Trophoblast cell (in vitro differentiated cells and primary cell): ENCODE data around the gene SCAF1.
A peak's percentile ranks its signal among the peaks of the same experiment; 100 is the strongest.

ENCODE experiments used
- DNase-seq, 2 donors: peaks; one replicate each; pipeline ENCODE4 v3.0.0-alpha.2; 2016
- H2AFZ ChIP-seq: 2 replicates; pipeline ENCODE4 v1.6.1; 2013; ENCODE audit warnings: low read length, moderate library complexity, mild to moderate bottlenecking; ENCODE audit not compliant: insufficient read depth, poor library complexity
- H2AK5ac ChIP-seq: 2 replicates; pipeline ENCODE4 v1.6.1; 2013; ENCODE audit warnings: mild to moderate bottlenecking, low read length
- H2BK120ac ChIP-seq: 2 replicates; pipeline ENCODE4 v1.6.1; 2013; ENCODE audit warnings: low read length, mild to moderate bottlenecking, moderate library complexity; ENCODE audit not compliant: insufficient read depth, poor library complexity
- H2BK12ac ChIP-seq: 2 replicates; pipeline ENCODE4 v1.6.1; 2013; ENCODE audit warnings: mild to moderate bottlenecking, low read length, moderate library complexity
- H2BK5ac ChIP-seq: 2 replicates; pipeline ENCODE4 v1.6.1; 2013; ENCODE audit warnings: low read length, low read depth, moderate library complexity, mild to moderate bottlenecking; ENCODE audit not compliant: poor library complexity
- H3K14ac ChIP-seq: 2 replicates; pipeline ENCODE4 v1.6.1; 2013; ENCODE audit warnings: mild to moderate bottlenecking, low read length
- H3K18ac ChIP-seq: 2 replicates; pipeline ENCODE4 v1.6.1; 2013; ENCODE audit warnings: mild to moderate bottlenecking, low read length
- H3K23ac ChIP-seq: 2 replicates; pipeline ENCODE4 v1.6.1; 2013; ENCODE audit warnings: low read length
- H3K27ac ChIP-seq: 2 replicates; pipeline ENCODE4 v1.5.1; 2013; ENCODE audit warnings: low read depth, mild to moderate bottlenecking, inconsistent platforms, low read length, moderate library complexity
- H3K27me3 ChIP-seq: 2 replicates; pipeline ENCODE4 v1.6.1; 2013; ENCODE audit warnings: inconsistent platforms, mild to moderate bottlenecking, low read length, moderate library complexity; ENCODE audit not compliant: insufficient read depth
- H3K36me3 ChIP-seq, 2 experiments: 1 replicate in 1 of 2; 2 replicates in 1 of 2; pipeline ENCODE4 v1.6.1; 2013; ENCODE audit warnings: low read length in 2 of 2, mild to moderate bottlenecking in 2 of 2, moderate library complexity in 1 of 2; ENCODE audit not compliant: insufficient read depth in 2 of 2, control insufficient read depth in 1 of 2
- H3K4ac ChIP-seq: 2 replicates; pipeline ENCODE4 v1.6.1; 2013; ENCODE audit warnings: low read depth, mild to moderate bottlenecking, low read length, moderate library complexity
- H3K4me1 ChIP-seq, 2 experiments: 1 replicate in 1 of 2; 2 replicates in 1 of 2; pipeline ENCODE4 v1.6.1; 2013; ENCODE audit warnings: low read length in 2 of 2, mild to moderate bottlenecking in 2 of 2, moderate library complexity in 1 of 2; ENCODE audit not compliant: insufficient read depth in 2 of 2, control insufficient read depth in 1 of 2
- H3K4me2 ChIP-seq: 2 replicates; pipeline ENCODE4 v1.6.1; 2013; ENCODE audit warnings: inconsistent platforms, mild to moderate bottlenecking, low read length, moderate library complexity
- H3K4me3 ChIP-seq: 2 replicates; pipeline ENCODE4 v1.5.1; 2013; ENCODE audit warnings: mild to moderate bottlenecking, low read depth, low read length, inconsistent platforms
- H3K79me1 ChIP-seq: one replicate; pipeline ENCODE4 v1.6.1; 2013; ENCODE audit warnings: low read length
- H3K79me2 ChIP-seq: 2 replicates; pipeline ENCODE4 v1.6.1; 2013; ENCODE audit warnings: low read length, mild to moderate bottlenecking; ENCODE audit not compliant: control insufficient read depth, insufficient read depth, poor library complexity
- H3K9ac ChIP-seq: 2 replicates; pipeline ENCODE4 v1.6.1; 2013; ENCODE audit warnings: mild to moderate bottlenecking, low read length
- H3K9me3 ChIP-seq: 2 replicates; pipeline ENCODE4 v1.6.1; 2013; ENCODE audit warnings: low read depth, mild to moderate bottlenecking, control low read depth, inconsistent platforms, low read length; ENCODE audit not compliant: insufficient read depth
- H4K12ac ChIP-seq: 2 replicates; pipeline ENCODE4 v1.6.1; 2013; ENCODE audit warnings: low read depth, mild to moderate bottlenecking, low read length, moderate library complexity
- H4K8ac ChIP-seq: 2 replicates; pipeline ENCODE4 v1.6.1; 2013; ENCODE audit warnings: low read depth, mild to moderate bottlenecking, low read length, moderate library complexity
- H4K91ac ChIP-seq: one replicate; pipeline ENCODE4 v1.6.1; 2013; ENCODE audit warnings: low read depth, mild to moderate bottlenecking, low read length, moderate library complexity
- WGBS: extraction: QIAGEN DNeasy Blood & Tissue Kit; methylation state at CpG from one replicate; pipeline ENCODE4 v1.1.7; 2013; ENCODE audit warnings: missing lambda C conversion rate; ENCODE audit not compliant: insufficient read length, insufficient coverage; ENCODE audit errors: extremely low coverage; 5-methylcytosine and 5-hydroxymethylcytosine counted together

The SCAF1 gene

GRCh38 chr19:49614096-49614833, 27.7 kb upstream of the SCAF1 start:
- Histone ChIP-seq H3K14ac (no peak overlapping the region), H3K9me3 (peaks cover 2% of the 10 kb centered on the region), H3K23ac (no peak overlapping the region), H2BK12ac (no peak overlapping the region), H3K79me2 (peaks cover 2% of the 10 kb centered on the region), H2BK5ac (no peak overlapping the region), H3K36me3 (peaks cover 53 to 59% of the 10 kb centered on the region in 2 experiments), H3K27ac (no peak overlapping the region), H3K27me3 (no peaks in the 10 kb centered on the region), H4K91ac (no peak overlapping the region), H3K18ac (peak overlapping the region; percentile 7), H3K4me1 (peaks cover 2 to 3% of the 10 kb centered on the region in 2 experiments), H4K8ac (no peak overlapping the region), H3K79me1 (no peaks in the 10 kb centered on the region), H4K12ac (no peak overlapping the region), H2BK120ac (no peak overlapping the region), H2AK5ac (no peak overlapping the region), H3K4me3 (no peak overlapping the region), H2AFZ (no peak overlapping the region), H3K9ac (no peak overlapping the region), H3K4ac (no peak overlapping the region), H3K4me2 (no peak overlapping the region)
- DNase-seq: peak in 1 of 2 donors; percentile 32
- no CpG with 5 or more reads among the region's 19 CpGs for WGBS

- WGBS: no CpG with 5 or more reads among the region's 23 CpGs
- Histone ChIP-seq H2AFZ (no peak overlapping the region), H3K4me1 (peaks cover 2 to 3% of the 10 kb centered on the region in 2 experiments), H3K23ac (no peak overlapping the region), H3K9ac (no peak overlapping the region), H2AK5ac (no peak overlapping the region), H3K4me2 (no peak overlapping the region), H3K36me3 (peaks cover 51 to 60% of the 10 kb centered on the region in 2 experiments), H3K4ac (no peak overlapping the region), H3K18ac (no peak overlapping the region), H3K27ac (no peak overlapping the region), H3K79me2 (no peaks in the 10 kb centered on the region), H2BK5ac (no peak overlapping the region), H2BK120ac (no peak overlapping the region), H3K14ac (no peak overlapping the region), H4K12ac (no peak overlapping the region), H3K79me1 (no peaks in the 10 kb centered on the region), H3K9me3 (peaks cover 2% of the 10 kb centered on the region), H3K4me3 (no peak overlapping the region), H3K27me3 (no peaks in the 10 kb centered on the region), H4K8ac (no peak overlapping the region), H4K91ac (no peak overlapping the region), H2BK12ac (no peak overlapping the region)
- DNase-seq: no peak
These were observed 26.1 kb upstream of the SCAF1 start for GRCh38 chr19:49615861-49616260.

- H2BK5ac ChIP-seq: no peak overlapping the region
- no peak overlapping the region for H2BK120ac ChIP-seq
- peaks cover 2 to 3% of the 10 kb centered on the region in 2 experiments for H3K4me1 ChIP-seq
- no peak overlapping the region for H3K4me3 ChIP-seq
- H3K23ac ChIP-seq: no peak overlapping the region
- H3K36me3 ChIP-seq: peaks cover 50 to 59% of the 10 kb centered on the region in 2 experiments
- H4K91ac ChIP-seq: no peak overlapping the region
- no peak overlapping the region for H3K9ac ChIP-seq
- DNase-seq: no peak
- no CpG with 5 or more reads among the region's 7 CpGs for WGBS
- H4K12ac ChIP-seq: no peak overlapping the region
- H2AK5ac ChIP-seq: no peak overlapping the region
- H2BK12ac ChIP-seq: no peak overlapping the region
- no peak overlapping the region for H3K4me2 ChIP-seq
- H3K79me1 ChIP-seq: no peaks in the 10 kb centered on the region
- H4K8ac ChIP-seq: no peak overlapping the region
- no peak overlapping the region for H2AFZ ChIP-seq
- no peak overlapping the region for H3K18ac ChIP-seq
- H3K27ac ChIP-seq: no peak overlapping the region
- no peaks in the 10 kb centered on the region for H3K27me3 ChIP-seq
- H3K9me3 ChIP-seq: peaks cover 2% of the 10 kb centered on the region
- H3K14ac ChIP-seq: no peak overlapping the region
- no peaks in the 10 kb centered on the region for H3K79me2 ChIP-seq
- no peak overlapping the region for H3K4ac ChIP-seq
These were observed 25.5 kb upstream of the SCAF1 start for GRCh38 chr19:49616532-49616931.

GRCh38 chr19:49616945-49617344, 25.1 kb upstream of the SCAF1 start:
- H3K23ac ChIP-seq: no peak overlapping the region

More at GRCh38 chr19:49616945-49617344, 25.1 kb upstream of the SCAF1 start:
- Histone ChIP-seq H3K36me3 (peaks cover 52 to 62% of the 10 kb centered on the region in 2 experiments), H3K14ac (no peak overlapping the region), H3K4me2 (no peak overlapping the region), H4K91ac (no peak overlapping the region), H3K79me1 (no peaks in the 10 kb centered on the region), H3K27ac (no peak overlapping the region), H2AK5ac (no peak overlapping the region), H2BK12ac (no peak overlapping the region), H2BK120ac (no peak overlapping the region), H4K8ac (no peak overlapping the region), H2AFZ (no peak overlapping the region), H4K12ac (no peak overlapping the region), H2BK5ac (no peak overlapping the region), H3K4me3 (no peak overlapping the region), H3K18ac (no peak overlapping the region), H3K9me3 (peaks cover 2% of the 10 kb centered on the region), H3K9ac (no peak overlapping the region), H3K4me1 (peaks cover 2 to 3% of the 10 kb centered on the region in 2 experiments), H3K4ac (no peak overlapping the region), H3K79me2 (no peaks in the 10 kb centered on the region), H3K27me3 (no peaks in the 10 kb centered on the region)
- no peak for DNase-seq
- WGBS: no CpG with 5 or more reads among the region's 7 CpGs
